Mesenchymal stem cell (in vitro differentiated cells and primary cell): ENCODE measurements around the gene ADAM12.

Experiments
- DNase-seq: peaks from one replicate; pipeline ENCODE4 v3.0.0-alpha.2; 2013
- H2AFZ ChIP-seq: one replicate; pipeline ENCODE4 v1.6.1; 2013; ENCODE audit warnings: low read depth, mild to moderate bottlenecking, control low read depth, inconsistent platforms, low read length, moderate library complexity
- H2AK5ac ChIP-seq: 2 replicates; pipeline ENCODE4 v1.6.1; 2013; ENCODE audit warnings: low read length, moderate library complexity, mild to moderate bottlenecking, inconsistent platforms; ENCODE audit not compliant: severe bottlenecking
- H2BK120ac ChIP-seq: one replicate; pipeline ENCODE4 v1.6.1; 2013; ENCODE audit warnings: low read depth, mild to moderate bottlenecking, inconsistent platforms, low read length, moderate library complexity
- H2BK12ac ChIP-seq, 2 experiments: one replicate each; pipeline ENCODE4 v1.6.1; 2013; ENCODE audit warnings: inconsistent platforms in 2 of 2, low read length in 2 of 2, mild to moderate bottlenecking in 2 of 2, moderate library complexity in 2 of 2, control low read depth in 1 of 2
- H2BK15ac ChIP-seq: one replicate; pipeline ENCODE4 v1.6.1; 2013; ENCODE audit warnings: mild to moderate bottlenecking, low read depth, inconsistent platforms; ENCODE audit not compliant: poor library complexity, severe bottlenecking
- H2BK5ac ChIP-seq: 2 replicates; pipeline ENCODE4 v1.6.1; 2013; ENCODE audit warnings: low read depth, mild to moderate bottlenecking, low read length, control low read depth, inconsistent platforms; ENCODE audit not compliant: poor library complexity, severe bottlenecking
- H3K14ac ChIP-seq, 2 experiments: one replicate each; pipeline ENCODE4 v1.6.1; 2013; ENCODE audit warnings: inconsistent platforms in 2 of 2, low read length in 2 of 2, control low read depth in 1 of 2, mild to moderate bottlenecking in 1 of 2, moderate library complexity in 1 of 2
- H3K18ac ChIP-seq, 2 experiments: one replicate each; pipeline ENCODE4 v1.6.1; 2013; ENCODE audit warnings: inconsistent platforms in 2 of 2, low read length in 2 of 2, control low read depth in 1 of 2, low read depth in 1 of 2, mild to moderate bottlenecking in 1 of 2
- H3K23ac ChIP-seq, 2 experiments: one replicate each; pipeline ENCODE4 v1.6.1; 2013; ENCODE audit warnings: inconsistent platforms in 2 of 2, low read length in 2 of 2, mild to moderate bottlenecking in 2 of 2, moderate library complexity in 2 of 2, control low read depth in 1 of 2
- H3K27ac ChIP-seq: 2 replicates; pipeline ENCODE4 v1.5.1; 2013; ENCODE audit warnings: mild to moderate bottlenecking, moderate library complexity, low read length, control low read depth, inconsistent platforms; ENCODE audit not compliant: poor library complexity, severe bottlenecking
- H3K27me3 ChIP-seq, 2 experiments: 2 replicates each; pipeline versions ENCODE4 v1.6.1 to v1.7.0; 2013; ENCODE audit warnings: low read length in 2 of 2, mild to moderate bottlenecking in 2 of 2, moderate library complexity in 2 of 2, control low read depth in 1 of 2, inconsistent platforms in 1 of 2; ENCODE audit not compliant: control insufficient read depth in 1 of 2, insufficient read depth in 1 of 2
- H3K36me3 ChIP-seq, 2 experiments: 2 replicates each; pipeline versions ENCODE4 v1.6.1 to v1.7.0; 2013; ENCODE audit warnings: low read length in 2 of 2, control low read depth in 1 of 2, inconsistent platforms in 1 of 2, low read depth in 1 of 2, mild to moderate bottlenecking in 1 of 2; ENCODE audit not compliant: insufficient read depth in 2 of 2, control insufficient read depth in 1 of 2
- H3K4ac ChIP-seq, 2 experiments: one replicate each; pipeline ENCODE4 v1.6.1; 2013; ENCODE audit warnings: inconsistent platforms in 2 of 2, low read length in 2 of 2, mild to moderate bottlenecking in 2 of 2, moderate library complexity in 2 of 2, control low read depth in 1 of 2, low read depth in 1 of 2
- H3K4me1 ChIP-seq: 2 replicates; pipeline ENCODE4 v1.6.1; 2013; ENCODE audit warnings: low read depth, low read length, control low read depth; ENCODE audit not compliant: control insufficient read depth, insufficient read depth
- H3K4me2 ChIP-seq: 2 replicates; pipeline ENCODE4 v1.6.1; 2013; ENCODE audit warnings: low read length, mild to moderate bottlenecking, inconsistent platforms; ENCODE audit not compliant: poor library complexity, severe bottlenecking
- H3K4me3 ChIP-seq, 2 experiments: 2 replicates each; pipeline versions ENCODE4 v1.5.1 to v1.7.0; 2013; ENCODE audit warnings: low read length in 2 of 2, mild to moderate bottlenecking in 2 of 2, control low read depth in 1 of 2, low read depth in 1 of 2; ENCODE audit not compliant: insufficient read depth in 1 of 2
- H3K79me1 ChIP-seq: replicated peaks from 2 replicates; pipeline ENCODE4 v1.6.1; 2013; ENCODE audit warnings: mild to moderate bottlenecking, control low read depth, low read length, inconsistent platforms; ENCODE audit not compliant: poor library complexity, severe bottlenecking
- H3K9ac ChIP-seq: 2 replicates; pipeline ENCODE4 v1.7.0; 2013; ENCODE audit warnings: mild to moderate bottlenecking, low read length, moderate library complexity
- H3K9me3 ChIP-seq: 2 replicates; pipeline ENCODE4 v1.7.0; 2013; ENCODE audit warnings: mild to moderate bottlenecking, low read length; ENCODE audit not compliant: control insufficient read depth
- H4K8ac ChIP-seq: one replicate; pipeline ENCODE4 v1.6.1; 2013; ENCODE audit warnings: inconsistent platforms, mild to moderate bottlenecking, low read length, moderate library complexity
- H4K91ac ChIP-seq: one replicate; pipeline ENCODE4 v1.6.1; 2013; ENCODE audit warnings: mild to moderate bottlenecking, low read length, inconsistent platforms
- WGBS: methylation state at CpG from one replicate; pipeline ENCODE4 v1.1.7; 2013; ENCODE audit warnings: mixed read lengths; 5-methylcytosine and 5-hydroxymethylcytosine counted together

ADAM12 gene

GRCh38 chr10:126429275-126429674 is 41.0 kb upstream of the ADAM12 start:
- no peak overlapping the region for H2AFZ ChIP-seq
- no peak overlapping the region for H3K18ac ChIP-seq
- H3K23ac ChIP-seq, result no peak overlapping the region
- no peak overlapping the region for H3K27ac ChIP-seq
- H3K79me1 ChIP-seq, result no peaks in the 10 kb centered on the region
- H3K4ac ChIP-seq, result no peak overlapping the region
- peaks cover 5% of the 10 kb centered on the region for H3K9me3 ChIP-seq
- H4K8ac ChIP-seq, result no peak overlapping the region
- peaks cover 0 to 9% of the 10 kb centered on the region in 2 experiments for H3K36me3 ChIP-seq
- DNase-seq, result no peak
- H2BK5ac ChIP-seq, result no peak overlapping the region
- H3K27me3 ChIP-seq, result no peaks in the 10 kb centered on the region
- H3K4me2 ChIP-seq, result no peak overlapping the region
- no peak overlapping the region for H2BK12ac ChIP-seq
- H3K9ac ChIP-seq, result no peak overlapping the region
- WGBS, result 94% methylated on average over 4 of the region's 4 CpGs
- no peak overlapping the region for H2AK5ac ChIP-seq
- H2BK120ac ChIP-seq, result no peak overlapping the region
- peaks cover 7% of the 10 kb centered on the region for H3K4me1 ChIP-seq
- H2BK15ac ChIP-seq, result no peak overlapping the region
- H3K14ac ChIP-seq, result no peak overlapping the region
- no peak overlapping the region for H4K91ac ChIP-seq
- H3K4me3 ChIP-seq, result no peak overlapping the region

- H3K4ac ChIP-seq, result no peak overlapping the region
- H2AFZ ChIP-seq, result no peak overlapping the region
- no peak overlapping the region for H3K27ac ChIP-seq
- no peak overlapping the region for H2BK12ac ChIP-seq
- H2BK120ac ChIP-seq, result no peak overlapping the region
- H3K9me3 ChIP-seq, result peaks cover 16% of the 10 kb centered on the region
- H3K14ac ChIP-seq, result no peak overlapping the region
- H2BK5ac ChIP-seq, result no peak overlapping the region
- WGBS, result 88% methylated on average over 8 of the region's 8 CpGs
- no peaks in the 10 kb centered on the region for H3K79me1 ChIP-seq
- H4K8ac ChIP-seq, result no peak overlapping the region
- H4K91ac ChIP-seq, result no peak overlapping the region
- no peak overlapping the region for H2BK15ac ChIP-seq
- no peak for DNase-seq
- no peak overlapping the region for H3K9ac ChIP-seq
- H3K4me1 ChIP-seq, result peaks cover 6% of the 10 kb centered on the region
- H3K18ac ChIP-seq, result no peak overlapping the region
- H3K23ac ChIP-seq, result no peak overlapping the region
- no peak overlapping the region for H2AK5ac ChIP-seq
- no peak overlapping the region for H3K4me3 ChIP-seq
- H3K27me3 ChIP-seq, result no peaks in the 10 kb centered on the region
- no peak overlapping the region for H3K4me2 ChIP-seq
- H3K36me3 ChIP-seq, result peaks cover 0 to 12% of the 10 kb centered on the region in 2 experiments
Observed at GRCh38 chr10:126425489-126426065, 37.3 kb upstream of the ADAM12 start.

GRCh38 chr10:126425032-126425431 is 36.8 kb upstream of the ADAM12 start:
- Histone ChIP-seq H2BK5ac (no peak overlapping the region), H3K4me2 (no peak overlapping the region), H3K9ac (no peak overlapping the region), H3K14ac (no peak overlapping the region), H3K4ac (no peak overlapping the region), H3K27ac (no peak overlapping the region), H2AFZ (no peak overlapping the region), H2BK120ac (no peak overlapping the region), H4K91ac (no peak overlapping the region), H3K4me1 (peaks cover 6% of the 10 kb centered on the region), H3K4me3 (no peak overlapping the region), H3K36me3 (peaks cover 0 to 12% of the 10 kb centered on the region in 2 experiments), H2BK12ac (no peak overlapping the region), H2BK15ac (no peak overlapping the region), H3K18ac (no peak overlapping the region), H3K79me1 (no peaks in the 10 kb centered on the region), H2AK5ac (no peak overlapping the region), H3K23ac (no peak overlapping the region), H4K8ac (no peak overlapping the region), H3K9me3 (peaks cover 16% of the 10 kb centered on the region), H3K27me3 (no peaks in the 10 kb centered on the region)
- no peak for DNase-seq
- over 99% methylated on average over 3 of the region's 5 CpGs for WGBS

GRCh38 chr10:126423732-126424491 is 35.6 kb upstream of the ADAM12 start:
- H2BK15ac ChIP-seq, result no peak overlapping the region
- no peak overlapping the region for H3K14ac ChIP-seq
- H3K36me3 ChIP-seq, result peaks cover 0 to 12% of the 10 kb centered on the region in 2 experiments
- no peak overlapping the region for H3K9ac ChIP-seq
- no peak overlapping the region for H3K27ac ChIP-seq
- no peak overlapping the region for H4K8ac ChIP-seq
- no peak overlapping the region for H3K23ac ChIP-seq
- H2BK120ac ChIP-seq, result no peak overlapping the region
- no peak overlapping the region for H2AFZ ChIP-seq
- H3K79me1 ChIP-seq, result no peaks in the 10 kb centered on the region
- peaks cover 6% of the 10 kb centered on the region for H3K4me1 ChIP-seq
- H3K9me3 ChIP-seq, result peaks cover 16% of the 10 kb centered on the region
- H3K4ac ChIP-seq, result no peak overlapping the region
- no peak overlapping the region for H3K4me2 ChIP-seq
- H2BK12ac ChIP-seq, result no peak overlapping the region
- H3K4me3 ChIP-seq, result no peak overlapping the region
- WGBS, result 97% methylated on average over 6 of the region's 6 CpGs
- DNase-seq, result no peak
- no peak overlapping the region for H3K18ac ChIP-seq
- H2BK5ac ChIP-seq, result no peak overlapping the region
- H3K27me3 ChIP-seq, result no peaks in the 10 kb centered on the region
- H2AK5ac ChIP-seq, result peak overlapping the region; percentile 19
- H4K91ac ChIP-seq, result no peak overlapping the region
